Subcutaneous abdominal adipose tissue (tissue), 5 donors: Measurements from ENCODE around the gene HAPLN2.
"Not testable (repeated sequence)": the region's sequence is repeated elsewhere in the genome, so short reads cannot be mapped to it uniquely, and the experiment has no call there.

Source experiments
- H3K27ac ChIP-seq: one replicate; pipeline ENCODE4 v1.7.0; 2013; ENCODE audit warnings: low read depth, mild to moderate bottlenecking, inconsistent platforms, low read length, moderate library complexity
- H3K27me3 ChIP-seq, 5 donors: one replicate each; pipeline ENCODE4 v1.7.0; 2013; ENCODE audit warnings: low read length in 5 of 5, inconsistent platforms in 1 of 5; ENCODE audit not compliant: control insufficient read depth in 5 of 5, insufficient read depth in 4 of 5
- H3K36me3 ChIP-seq, 5 donors: one replicate each; pipeline ENCODE4 v1.7.0; 2013; ENCODE audit warnings: low read length in 5 of 5; ENCODE audit not compliant: control insufficient read depth in 5 of 5, insufficient read depth in 5 of 5
- H3K4me1 ChIP-seq, 5 donors: one replicate each; pipeline ENCODE4 v1.7.0; 2013; ENCODE audit warnings: low read length in 5 of 5, mild to moderate bottlenecking in 3 of 5, moderate library complexity in 1 of 5; ENCODE audit not compliant: control insufficient read depth in 5 of 5, insufficient read depth in 5 of 5
- H3K4me3 ChIP-seq, 5 donors: one replicate each; pipeline ENCODE4 v1.7.0; 2013; ENCODE audit warnings: low read length in 5 of 5, low read depth in 1 of 5
- H3K9ac ChIP-seq, 5 donors: one replicate each; pipeline ENCODE4 v1.7.0; 2013; ENCODE audit warnings: low read length in 5 of 5, mild to moderate bottlenecking in 4 of 5, moderate library complexity in 3 of 5
- H3K9me3 ChIP-seq, 5 donors: one replicate each; pipeline ENCODE4 v1.7.0; 2013; ENCODE audit warnings: low read length in 5 of 5; ENCODE audit not compliant: control insufficient read depth in 5 of 5
- donor health status: healthy.
- donor health status: healthy.
- donor health status: healthy.
- donor health status: healthy.
- donor health status: healthy.

Gene HAPLN2

DNA sequence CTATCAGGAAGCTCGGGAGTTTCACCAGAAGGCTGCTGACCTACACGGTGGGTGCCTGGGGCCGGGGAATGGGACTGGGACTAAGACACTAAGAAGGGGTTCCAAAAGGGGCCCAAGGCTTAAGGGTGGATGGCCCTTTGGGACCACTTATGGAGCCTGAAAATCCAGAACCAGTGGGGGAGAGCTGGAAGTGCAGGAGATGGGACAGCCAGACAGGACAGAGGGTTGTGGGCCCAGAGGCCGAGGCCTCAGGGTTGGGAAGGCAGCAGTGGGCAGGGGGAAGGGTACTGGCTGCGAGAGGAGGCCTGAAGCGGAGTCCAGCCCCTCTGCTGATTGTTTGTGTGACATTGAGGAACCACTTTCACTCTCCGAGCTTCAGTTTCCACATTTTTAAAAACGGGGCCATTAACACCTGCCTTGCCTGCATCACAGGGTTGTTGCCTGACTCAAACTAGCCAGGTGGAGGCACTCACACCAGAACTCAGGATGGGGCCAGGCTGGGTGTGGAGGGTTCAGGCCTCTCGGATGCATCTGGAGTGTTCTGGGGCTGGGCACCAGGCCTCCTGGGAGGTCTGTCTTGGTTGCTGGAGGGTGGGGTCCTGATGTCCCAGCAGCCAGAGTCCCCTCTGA lies 36.7 kb upstream of the HAPLN2 start:
- H3K27me3 ChIP-seq: peaks cover 0 to 3% (median 0%) of the 10 kb centered on the region in 5 donors
- H3K4me3 ChIP-seq: no peak overlapping the region
- no peaks in the 10 kb centered on the region for H3K36me3 ChIP-seq
- H3K9me3 ChIP-seq: no peaks in the 10 kb centered on the region
- no peak overlapping the region for H3K27ac ChIP-seq
- H3K4me1 ChIP-seq: peaks cover 0 to 2% (median 0%) of the 10 kb centered on the region in 5 donors
- H3K9ac ChIP-seq: no peak overlapping the region

DNA sequence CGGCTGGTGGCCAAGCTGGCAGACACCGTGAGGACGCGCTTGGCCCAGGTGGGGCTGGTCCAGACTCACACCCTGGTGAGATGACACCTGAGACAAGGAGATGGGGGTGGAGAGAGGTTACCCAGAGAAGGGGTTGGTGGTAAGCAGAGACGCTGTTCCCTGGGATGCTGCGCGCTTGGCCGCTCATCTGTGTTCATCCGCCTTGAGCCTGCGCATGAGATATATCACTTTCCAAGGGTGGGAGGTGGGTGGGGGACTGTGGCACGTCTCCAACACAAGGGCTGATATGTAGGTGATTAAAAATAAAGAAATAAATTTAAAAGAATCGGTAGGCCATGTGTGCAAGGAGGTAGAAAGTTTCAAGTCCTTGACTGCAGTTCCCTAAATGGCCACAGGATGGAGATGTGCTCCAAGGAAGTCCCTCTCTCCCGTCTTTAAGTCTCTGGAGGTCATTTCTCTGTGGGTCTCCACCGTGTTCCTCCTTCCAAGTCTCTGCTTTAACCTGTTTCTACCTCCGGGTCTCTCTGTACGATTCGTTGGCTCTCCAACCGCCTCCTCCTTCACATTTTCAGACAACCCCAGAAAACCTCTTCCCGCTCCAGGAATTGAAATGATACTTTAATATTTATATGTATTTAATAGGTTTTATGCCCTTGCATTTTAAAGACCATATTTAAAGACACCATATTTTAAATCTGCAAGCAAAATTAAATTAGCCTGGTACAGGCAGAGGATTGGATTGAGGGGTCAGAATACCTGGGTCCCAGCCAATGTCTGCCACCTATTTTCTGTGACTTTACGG lies 35.2 kb upstream of the HAPLN2 start:
- no peak overlapping the region for H3K4me3 ChIP-seq
- no peak overlapping the region for H3K27ac ChIP-seq
- H3K9me3 ChIP-seq: no peaks in the 10 kb centered on the region
- no peak overlapping the region for H3K9ac ChIP-seq
- no peaks in the 10 kb centered on the region for H3K36me3 ChIP-seq
- peaks cover 0 to 2% (median 0%) of the 10 kb centered on the region in 5 donors for H3K4me1 ChIP-seq
- peaks cover 0 to 3% (median 0%) of the 10 kb centered on the region in 5 donors for H3K27me3 ChIP-seq

DNA sequence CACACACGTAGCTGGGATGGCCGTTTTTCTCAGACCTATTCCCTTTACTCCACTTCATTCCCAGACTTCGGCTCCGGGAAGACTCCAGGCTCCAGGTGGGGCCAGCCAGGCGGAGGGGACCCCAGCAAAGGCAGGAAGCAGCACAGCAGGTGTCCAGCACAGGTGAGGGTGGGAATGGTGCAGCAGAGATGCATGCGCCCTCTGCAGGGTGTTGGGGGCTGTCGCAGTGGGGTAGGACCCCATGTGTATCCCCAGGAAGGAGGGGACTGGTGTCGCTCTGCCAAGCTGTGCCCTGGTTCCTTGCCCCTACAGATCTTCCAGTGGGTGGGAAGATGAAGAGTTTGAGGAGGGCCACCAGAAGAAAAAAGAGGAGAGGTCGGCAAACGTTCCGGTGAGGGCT lies 34.4 kb upstream of the HAPLN2 start:
- no peak overlapping the region for H3K27ac ChIP-seq
- H3K27me3 ChIP-seq: peaks cover 0 to 3% (median 0%) of the 10 kb centered on the region in 5 donors
- no peaks in the 10 kb centered on the region for H3K9me3 ChIP-seq
- no peak overlapping the region for H3K4me3 ChIP-seq
- H3K36me3 ChIP-seq: no peaks in the 10 kb centered on the region
- H3K4me1 ChIP-seq: peaks cover 0 to 2% (median 0%) of the 10 kb centered on the region in 5 donors
- no peak overlapping the region for H3K9ac ChIP-seq

DNA sequence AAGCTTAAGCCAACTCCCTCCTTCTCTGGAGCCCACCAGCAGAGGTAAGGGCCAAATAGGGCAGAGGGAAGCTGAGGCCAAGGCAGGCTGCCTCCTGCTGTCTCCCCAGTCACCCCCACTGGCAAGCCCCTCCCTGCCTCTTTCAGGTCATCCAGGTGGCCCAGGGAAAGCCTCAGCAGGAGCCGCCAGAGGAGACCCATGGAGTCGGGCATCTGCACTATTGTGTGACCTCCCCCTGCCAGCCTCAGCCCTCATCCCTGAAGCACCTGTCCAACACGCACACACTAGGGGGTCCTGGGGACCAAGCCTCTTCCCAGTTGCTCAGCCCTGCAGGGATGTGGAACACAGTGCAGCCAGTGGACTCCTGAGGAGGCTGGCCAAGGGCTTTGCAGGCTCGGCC lies 32.9 kb upstream of the HAPLN2 start:
- H3K9me3 ChIP-seq: no peaks in the 10 kb centered on the region
- H3K4me3 ChIP-seq: no peak overlapping the region
- H3K9ac ChIP-seq: no peak overlapping the region
- H3K27ac ChIP-seq: no peak overlapping the region
- H3K36me3 ChIP-seq: no peaks in the 10 kb centered on the region
- peaks cover 0 to 3% (median 0%) of the 10 kb centered on the region in 5 donors for H3K27me3 ChIP-seq
- H3K4me1 ChIP-seq: peaks cover 2 to 8% (median 4%) of the 10 kb centered on the region in 5 donors

DNA sequence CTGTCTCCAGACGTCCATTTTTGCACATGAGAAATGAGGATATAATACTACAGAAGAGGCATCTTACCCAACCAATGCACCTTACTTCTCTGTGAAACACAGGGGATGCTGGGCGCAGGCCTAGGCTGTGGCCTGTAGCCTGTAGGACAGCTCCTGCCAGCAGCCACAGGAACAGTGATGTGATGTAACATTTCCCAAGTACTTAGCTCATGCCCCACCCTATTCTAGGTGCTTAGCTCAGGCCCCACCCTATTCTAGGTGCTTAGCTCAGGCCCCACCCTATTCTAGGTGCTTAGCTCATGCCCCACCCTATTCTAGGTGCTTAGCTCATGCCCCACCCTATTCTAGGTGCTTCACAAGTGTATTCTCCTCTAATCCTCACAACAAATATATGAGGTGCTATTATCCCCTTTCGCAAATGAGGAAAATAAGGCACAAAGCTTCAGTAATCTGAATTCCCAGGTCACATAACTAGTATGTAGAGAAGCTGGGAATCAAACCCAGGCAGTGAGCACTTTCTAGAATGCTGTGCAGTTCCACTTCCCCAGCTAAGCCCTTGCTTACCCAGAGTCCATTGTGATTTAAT lies 32.2 kb upstream of the HAPLN2 start:
- Histone ChIP-seq H3K4me3 (no peak overlapping the region), H3K27ac (no peak overlapping the region), H3K36me3 (no peaks in the 10 kb centered on the region), H3K9ac (no peak overlapping the region), H3K4me1 (peaks cover 2 to 10% (median 9%) of the 10 kb centered on the region in 5 donors), H3K9me3 (no peaks in the 10 kb centered on the region), H3K27me3 (peaks cover 0 to 3% (median 0%) of the 10 kb centered on the region in 5 donors)

DNA sequence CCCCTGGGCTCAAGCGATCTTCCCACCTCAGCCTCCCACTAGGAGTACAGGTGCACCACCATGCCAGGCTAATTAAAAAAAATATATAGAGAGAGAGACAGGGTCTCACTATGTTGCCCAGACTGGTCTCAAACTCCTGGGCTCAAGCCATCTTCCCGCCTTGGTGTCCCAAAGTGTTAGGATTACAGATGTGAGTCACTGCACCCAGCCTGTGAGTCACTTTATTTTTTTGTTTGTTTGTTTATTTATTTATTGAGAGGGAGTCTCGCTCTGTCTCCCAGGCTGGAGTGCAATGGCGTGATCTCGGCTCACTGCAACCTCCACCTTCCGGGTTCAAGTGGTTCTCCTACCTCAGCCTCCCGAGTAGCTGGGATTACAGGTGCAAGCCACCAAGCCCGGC lies 31.3 kb upstream of the HAPLN2 start:
- H3K4me3 ChIP-seq, H3K9ac ChIP-seq, H3K27ac ChIP-seq, H3K36me3 ChIP-seq, H3K9me3 ChIP-seq, H3K27me3 ChIP-seq: not testable (repeated sequence)
- H3K4me1 ChIP-seq: peaks cover 2 to 17% (median 15%) of the 10 kb centered on the region in 5 donors

DNA sequence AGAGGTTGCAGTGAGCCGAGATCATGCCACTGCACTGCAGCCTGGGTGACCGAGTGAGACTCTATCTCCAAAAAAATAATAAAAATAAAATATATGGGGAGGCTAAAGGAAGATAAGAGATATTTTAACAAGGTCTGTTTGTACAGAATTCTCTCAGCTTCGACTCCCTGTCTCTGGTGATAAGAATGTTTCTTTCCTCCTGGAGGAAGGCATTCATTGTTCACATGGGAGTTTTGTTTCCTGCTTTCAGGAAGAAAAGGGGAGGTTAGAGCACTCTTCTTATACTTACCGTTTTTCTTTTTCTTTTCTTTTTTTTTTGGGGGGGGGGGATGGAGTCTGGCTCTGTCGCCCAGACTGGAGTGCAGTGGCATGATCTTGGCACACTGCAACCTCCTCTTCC lies 29.7 kb upstream of the HAPLN2 start:
- peaks cover 2 to 17% (median 14%) of the 10 kb centered on the region in 5 donors for H3K4me1 ChIP-seq
- H3K9me3 ChIP-seq: no peaks in the 10 kb centered on the region
- H3K9ac ChIP-seq: no peak overlapping the region
- no peak overlapping the region for H3K4me3 ChIP-seq
- H3K27me3 ChIP-seq: peaks cover 0 to 3% (median 0%) of the 10 kb centered on the region in 5 donors
- H3K27ac ChIP-seq: no peak overlapping the region
- peaks cover 2 to 16% (median 12%) of the 10 kb centered on the region in 5 donors for H3K36me3 ChIP-seq

DNA sequence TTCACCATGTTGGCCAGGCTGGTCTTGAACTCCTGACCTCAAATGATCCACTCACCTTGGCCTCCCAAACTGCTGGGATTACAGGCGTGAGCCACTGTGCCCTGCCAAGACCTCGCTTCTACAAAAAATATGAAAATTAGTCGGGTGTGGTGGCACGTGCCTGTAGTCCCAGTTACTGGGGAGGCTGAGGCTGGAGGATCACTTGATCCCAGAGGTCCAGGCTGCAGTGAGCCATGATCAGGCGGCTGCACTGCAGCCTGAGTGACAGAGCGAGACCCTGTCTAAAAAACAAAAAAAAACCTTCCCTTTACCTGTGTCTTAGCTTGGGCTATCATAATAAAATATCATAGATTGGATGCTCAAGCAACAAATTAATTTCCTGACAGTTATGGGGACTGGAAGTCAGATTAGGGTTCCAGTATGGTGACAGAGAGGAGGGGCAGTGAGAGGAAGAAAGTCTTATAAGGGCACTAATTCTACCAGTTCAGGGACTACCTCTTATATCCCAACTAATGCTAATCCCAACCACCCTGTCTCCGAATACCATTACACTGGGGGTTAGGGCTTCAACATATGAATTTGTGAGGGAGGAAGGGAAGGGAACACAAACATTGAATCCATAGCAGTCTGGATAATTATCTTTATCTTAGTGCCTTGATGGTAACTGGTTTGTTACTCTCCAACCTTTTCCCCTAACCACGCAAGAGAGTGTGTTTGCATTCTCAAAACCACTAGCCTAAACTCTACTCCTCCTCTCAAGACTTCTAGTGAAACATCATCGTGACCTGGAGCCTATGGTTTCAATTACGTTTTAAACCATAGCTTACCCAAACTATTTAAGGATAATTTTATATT lies 28.7 kb upstream of the HAPLN2 start:
- H3K27ac ChIP-seq: no peak overlapping the region
- no peaks in the 10 kb centered on the region for H3K9me3 ChIP-seq
- no peaks in the 10 kb centered on the region for H3K27me3 ChIP-seq
- peak overlapping the region in 3 of 5 donors; percentile 64 to 83 (median 70) for H3K4me3 ChIP-seq
- H3K9ac ChIP-seq: peak overlapping the region in 4 of 5 donors; percentile 16 to 92 (median 74)
- H3K4me1 ChIP-seq: peaks cover 2 to 17% (median 14%) of the 10 kb centered on the region in 5 donors
- peaks cover 5 to 26% (median 21%) of the 10 kb centered on the region in 5 donors for H3K36me3 ChIP-seq

DNA sequence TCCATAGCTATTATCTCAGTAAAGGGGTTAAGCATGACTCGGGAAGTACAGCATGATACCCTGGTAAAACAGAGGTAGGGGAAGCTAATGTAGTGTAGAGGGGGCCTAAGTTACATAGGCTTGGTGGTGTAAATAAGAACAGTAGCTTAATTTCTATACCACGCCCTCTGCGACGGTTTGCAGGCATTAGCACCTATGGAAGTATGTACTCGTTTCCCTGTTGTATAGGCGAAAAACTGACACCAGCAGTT lies 28.1 kb upstream of the HAPLN2 start:
- Histone ChIP-seq H3K9ac (peak overlapping the region; percentile 16 to 92 (median 70)), H3K9me3 (no peaks in the 10 kb centered on the region), H3K4me3 (peak overlapping the region; percentile 64 to 94 (median 79))

More for the DNA sequence above, 28.1 kb upstream of the HAPLN2 start:
- Histone ChIP-seq H3K27ac (peak overlapping the region; percentile 61), H3K4me1 (peaks cover 2 to 17% (median 14%) of the 10 kb centered on the region in 5 donors), H3K27me3 (no peaks in the 10 kb centered on the region), H3K36me3 (peaks cover 5 to 32% (median 26%) of the 10 kb centered on the region in 5 donors)
